Parathyroid adenoma (tissue), 2 donors: ENCODE measurements around the gene PPP2R5A.

Source experiments
- H2AFZ ChIP-seq: fragments of 300-600 bp; sonication (generic); one replicate; pipeline ENCODE4 v1.7.0; 2017; ENCODE audit warnings: antibody characterized with exemption, mild to moderate bottlenecking
- H3K27ac ChIP-seq: fragments of 300-600 bp; sonication (generic); one replicate; pipeline ENCODE4 v1.7.0; 2017
- H3K27me3 ChIP-seq: fragments of 300-600 bp; sonication (generic); one replicate; pipeline ENCODE4 v1.7.0; 2017; ENCODE audit warnings: low read length; ENCODE audit not compliant: control insufficient read depth, insufficient read depth
- H3K36me3 ChIP-seq: fragments of 300-600 bp; sonication (generic); one replicate; pipeline ENCODE4 v1.7.0; 2017; ENCODE audit warnings: low read length; ENCODE audit not compliant: control insufficient read depth, insufficient read depth
- H3K4me1 ChIP-seq: fragments of 300-600 bp; sonication (generic); one replicate; pipeline ENCODE4 v1.7.0; 2017; ENCODE audit warnings: control low read depth
- H3K4me2 ChIP-seq: fragments of 300-600 bp; sonication (generic); one replicate; pipeline ENCODE4 v1.7.0; 2017; ENCODE audit warnings: low read length
- H3K4me3 ChIP-seq: fragments of 300-600 bp; sonication (generic); one replicate; pipeline ENCODE4 v1.7.0; 2017; ENCODE audit warnings: low read depth, low read length
- H3K79me2 ChIP-seq: fragments of 300-600 bp; sonication (generic); one replicate; pipeline ENCODE4 v1.7.0; 2017; ENCODE audit warnings: control low read depth
- H3K9ac ChIP-seq: fragments of 300-600 bp; sonication (generic); one replicate; pipeline ENCODE4 v1.7.0; 2017; ENCODE audit warnings: mild to moderate bottlenecking
- H3K9me3 ChIP-seq: fragments of 300-600 bp; sonication (generic); one replicate; pipeline ENCODE4 v1.7.0; 2017; ENCODE audit warnings: low read length; ENCODE audit not compliant: control insufficient read depth
- CTCF ChIP-seq: fragments of 300-600 bp; sonication (generic); IDR thresholded peaks from one replicate; pipeline ENCODE4 v1.7.0; 2017; ENCODE audit warnings: antibody characterized with exemption, mild to moderate bottlenecking
- donor health status: primary hyperparathyroidism.

The PPP2R5A gene

GRCh38 chr1:212341090-212341489 is 55.9 kb downstream of the PPP2R5A start:
- Histone ChIP-seq H3K4me1 (no peaks in the 10 kb centered on the region), H3K4me3 (no peak overlapping the region), H3K9ac (no peak overlapping the region), H3K27ac (no peak overlapping the region), H3K9me3 (no peaks in the 10 kb centered on the region), H3K27me3 (no peaks in the 10 kb centered on the region), H2AFZ (no peak overlapping the region), H3K79me2 (no peaks in the 10 kb centered on the region), H3K36me3 (no peaks in the 10 kb centered on the region), H3K4me2 (no peak overlapping the region)
- no peak for TF ChIP-seq CTCF

GRCh38 chr1:212344905-212345304 is 59.7 kb downstream of the PPP2R5A start:
- Histone ChIP-seq H3K36me3 (no peaks in the 10 kb centered on the region), H3K9ac (no peak overlapping the region), H3K4me1 (no peaks in the 10 kb centered on the region), H3K4me2 (no peak overlapping the region), H3K4me3 (no peak overlapping the region), H3K27ac (no peak overlapping the region), H3K9me3 (no peaks in the 10 kb centered on the region), H2AFZ (no peak overlapping the region), H3K27me3 (no peaks in the 10 kb centered on the region), H3K79me2 (no peaks in the 10 kb centered on the region)
- no peak for TF ChIP-seq CTCF

GRCh38 chr1:212346601-212347000 is 61.4 kb downstream of the PPP2R5A start:
- no peak for TF ChIP-seq CTCF
- H3K9ac ChIP-seq, result no peak overlapping the region
- H3K4me3 ChIP-seq, result no peak overlapping the region
- H3K4me1 ChIP-seq, result no peaks in the 10 kb centered on the region
- H3K36me3 ChIP-seq, result no peaks in the 10 kb centered on the region
- no peak overlapping the region for H3K27ac ChIP-seq
- no peaks in the 10 kb centered on the region for H3K9me3 ChIP-seq
- H3K4me2 ChIP-seq, result no peak overlapping the region
- H3K27me3 ChIP-seq, result no peaks in the 10 kb centered on the region
- H2AFZ ChIP-seq, result no peak overlapping the region
- no peaks in the 10 kb centered on the region for H3K79me2 ChIP-seq

- no peaks in the 10 kb centered on the region for H3K27me3 ChIP-seq
- no peak overlapping the region for H3K4me2 ChIP-seq
- no peaks in the 10 kb centered on the region for H3K79me2 ChIP-seq
- H3K9me3 ChIP-seq, result no peaks in the 10 kb centered on the region
- H3K9ac ChIP-seq, result no peak overlapping the region
- no peak overlapping the region for H3K27ac ChIP-seq
- no peaks in the 10 kb centered on the region for H3K4me1 ChIP-seq
- no peaks in the 10 kb centered on the region for H3K36me3 ChIP-seq
- no peak overlapping the region for H3K4me3 ChIP-seq
- no peak overlapping the region for H2AFZ ChIP-seq
- no peak for TF ChIP-seq CTCF
Measured at GRCh38 chr1:212351588-212352362, 66.6 kb downstream of the PPP2R5A start.

GRCh38 chr1:212353181-212353580 is 68.0 kb downstream of the PPP2R5A start:
- Histone ChIP-seq H3K4me3 (no peak overlapping the region), H3K9ac (no peak overlapping the region), H3K4me1 (no peaks in the 10 kb centered on the region), H3K27ac (no peak overlapping the region), H2AFZ (no peak overlapping the region), H3K9me3 (no peaks in the 10 kb centered on the region), H3K79me2 (no peaks in the 10 kb centered on the region), H3K36me3 (no peaks in the 10 kb centered on the region), H3K4me2 (no peak overlapping the region), H3K27me3 (no peaks in the 10 kb centered on the region)
- TF ChIP-seq CTCF, result no peak
